Measurements from ENCODE around the gene CCDC127. TPM values are rescaled to one million over a fixed set of nuclear protein-coding genes. Genes with fewer than 3 reads are reported as not detected.
"Not testable (repeated sequence)": the region's sequence is repeated elsewhere in the genome, so short reads cannot be mapped to it uniquely, and the experiment has no call there.

CCDC127 gene
- total and polyA plus RNA-seq, 2 of the 4 experiments (the other 2 are of a cell fraction), result 3.2 to 3.9 TPM

- H2BK120ac ChIP-seq (ENCODE audit: low read depth, low read length); intact Hi-C loops (cut with micrococcal nuclease); H3K79me1 ChIP-seq (ENCODE audit: low read depth in 1 of 2, low read length in 2 of 2); H3K27me3 ChIP-seq (ENCODE audit: control insufficient read depth, insufficient read depth, low read length); H3K14ac ChIP-seq (replicated peaks; ENCODE audit: low read depth, low read length); H2BK5ac ChIP-seq (ENCODE audit: low read depth, low read length, poor library complexity, severe bottlenecking); H3K9me3 ChIP-seq (ENCODE audit: control insufficient read depth, insufficient read depth, low read length); H2BK20ac ChIP-seq (ENCODE audit: low read depth, low read length); dilution Hi-C loops (cut with HindIII; ENCODE audit: low sequenced_read_pairs, unreplicated experiment); DNase-seq; H3K23ac ChIP-seq (ENCODE audit: low read depth, low read length); H3K18ac ChIP-seq (ENCODE audit: low read depth, low read length); H3K4ac ChIP-seq (ENCODE audit: low read depth, low read length); H3K27ac ChIP-seq (ENCODE audit: insufficient read depth, low read length); BruUV-seq (replicated peaks); H4K20me1 ChIP-seq (ENCODE audit: insufficient read depth, low read length); CTCF ChIA-PET; H4K91ac ChIP-seq (ENCODE audit: insufficient read depth, low read depth, low read length); H2BK15ac ChIP-seq (ENCODE audit: low read depth, low read length); H3K4me3 ChIP-seq (ENCODE audit: insufficient read depth, low read depth, low read length); in situ Hi-C loops (cut with MboI; ENCODE audit: low sequenced_read_pairs); H3K4me2 ChIP-seq (ENCODE audit: low read depth, low read length); H3K56ac ChIP-seq (ENCODE audit: extremely low read depth, insufficient read depth, low read length); H4K5ac ChIP-seq (ENCODE audit: low read depth, low read length); H3K9ac ChIP-seq (ENCODE audit: low read depth, low read length); H3K4me1 ChIP-seq (ENCODE audit: control insufficient read depth, insufficient read depth, low read length); H4K8ac ChIP-seq (ENCODE audit: low read depth in 2 of 2, low read length in 2 of 2); H2AFZ ChIP-seq (replicated peaks; ENCODE audit: low read length, poor library complexity); H2AK9ac ChIP-seq (replicated peaks; ENCODE audit: low read depth, low read length, poor library complexity); H3K9me1 ChIP-seq (ENCODE audit: insufficient read depth, low read length); H2AK5ac ChIP-seq (ENCODE audit: low read depth, low read length); POLR2A ChIA-PET (ENCODE audit: unreplicated experiment); ATAC-seq (ENCODE audit: low read depth): not testable (repeated sequence)
- no CpG with 5 or more reads among the region's 12 CpGs for WGBS, 2 experiments (ENCODE audit: extremely low coverage in 2 of 2, insufficient read length in 1 of 2)
- peaks cover 29% of the 10 kb centered on the region for H3K36me3 ChIP-seq (ENCODE audit: control insufficient read depth, insufficient read depth, low read length)
Measured at GRCh38 chr5:251016-251415, 33.1 kb upstream of the CCDC127 start.

- H2BK120ac ChIP-seq (ENCODE audit: low read depth, low read length); H3K4me1 ChIP-seq (ENCODE audit: control insufficient read depth, insufficient read depth, low read length); H2AFZ ChIP-seq (replicated peaks; ENCODE audit: low read length, poor library complexity); H3K4me2 ChIP-seq (ENCODE audit: low read depth, low read length); H4K8ac ChIP-seq (ENCODE audit: low read depth in 2 of 2, low read length in 2 of 2); H2AK9ac ChIP-seq (replicated peaks; ENCODE audit: low read depth, low read length, poor library complexity); in situ Hi-C loops (cut with MboI; ENCODE audit: low sequenced_read_pairs); H3K9me3 ChIP-seq (ENCODE audit: control insufficient read depth, insufficient read depth, low read length); H2BK20ac ChIP-seq (ENCODE audit: low read depth, low read length); H3K27me3 ChIP-seq (ENCODE audit: control insufficient read depth, insufficient read depth, low read length); H2BK15ac ChIP-seq (ENCODE audit: low read depth, low read length); CTCF ChIA-PET; H2BK5ac ChIP-seq (ENCODE audit: low read depth, low read length, poor library complexity, severe bottlenecking); H3K27ac ChIP-seq (ENCODE audit: insufficient read depth, low read length); H3K79me1 ChIP-seq (ENCODE audit: low read depth in 1 of 2, low read length in 2 of 2); ATAC-seq (ENCODE audit: low read depth); H3K4me3 ChIP-seq (ENCODE audit: insufficient read depth, low read depth, low read length); intact Hi-C loops (cut with micrococcal nuclease); POLR2A ChIA-PET (ENCODE audit: unreplicated experiment); H3K4ac ChIP-seq (ENCODE audit: low read depth, low read length); H3K14ac ChIP-seq (replicated peaks; ENCODE audit: low read depth, low read length); H4K5ac ChIP-seq (ENCODE audit: low read depth, low read length); H2AK5ac ChIP-seq (ENCODE audit: low read depth, low read length); H3K18ac ChIP-seq (ENCODE audit: low read depth, low read length); H3K23ac ChIP-seq (ENCODE audit: low read depth, low read length); H3K9ac ChIP-seq (ENCODE audit: low read depth, low read length); H4K91ac ChIP-seq (ENCODE audit: insufficient read depth, low read depth, low read length); BruUV-seq (replicated peaks); H3K9me1 ChIP-seq (ENCODE audit: insufficient read depth, low read length); dilution Hi-C loops (cut with HindIII; ENCODE audit: low sequenced_read_pairs, unreplicated experiment); H3K56ac ChIP-seq (ENCODE audit: extremely low read depth, insufficient read depth, low read length); DNase-seq; H4K20me1 ChIP-seq (ENCODE audit: insufficient read depth, low read length): not testable (repeated sequence)
- peaks cover 30% of the 10 kb centered on the region for H3K36me3 ChIP-seq (ENCODE audit: control insufficient read depth, insufficient read depth, low read length)
- WGBS, 2 experiments (ENCODE audit: extremely low coverage in 2 of 2, insufficient read length in 1 of 2), result no CpG with 5 or more reads among the region's 9 CpGs
Measured at GRCh38 chr5:250396-250795, 32.4 kb upstream of the CCDC127 start.
